Measurements from ENCODE around the gene HMGB3. TPM values are rescaled to one million over a fixed set of nuclear protein-coding genes. Genes with fewer than 3 reads are reported as not detected.

HMGB3 gene
- total RNA-seq, 4 donors from 2014 or later, result 6.5 to 19.6 (median 12.9) TPM

GRCh38 chrX:150977411-150978162, 5.5 kb upstream of the HMGB3 start:
- TF ChIP-seq POLR2AphosphoS5 (IDR thresholded peaks at IDR 0.05), result no peak
- no peak for TF ChIP-seq POLR2A (IDR thresholded peaks at IDR 0.05)
- TF ChIP-seq CTCF (IDR thresholded peaks at IDR 0.05), result no peak
- TF ChIP-seq EP300 (IDR thresholded peaks at IDR 0.05), result no peak
- WGBS, result 83% methylated on average over 19 of the region's 25 CpGs
- no peaks in the 10 kb centered on the region for H3K4me1 ChIP-seq
- no peaks in the 10 kb centered on the region for H3K36me3 ChIP-seq
- H3K27ac ChIP-seq, result no peak overlapping the region
- no peaks in the 10 kb centered on the region for H3K27me3 ChIP-seq
- no peak overlapping the region for H3K4me3 ChIP-seq
- H3K9me3 ChIP-seq, result no peaks in the 10 kb centered on the region
- DNase-seq (ENCODE audit: low spot score in 2 of 2), result no peak

GRCh38 chrX:150980186-150980585, 2.9 kb upstream of the HMGB3 start:
- no peak for DNase-seq (ENCODE audit: low spot score in 2 of 2)
- TF ChIP-seq POLR2AphosphoS5 (IDR thresholded peaks at IDR 0.05) (no peak), CTCF (IDR thresholded peaks at IDR 0.05) (no peak), EP300 (IDR thresholded peaks at IDR 0.05) (no peak), POLR2A (IDR thresholded peaks at IDR 0.05) (no peak)
- H3K9me3 ChIP-seq, result no peaks in the 10 kb centered on the region
- H3K36me3 ChIP-seq, result no peaks in the 10 kb centered on the region
- H3K4me3 ChIP-seq, result no peak overlapping the region
- H3K27me3 ChIP-seq, result no peaks in the 10 kb centered on the region
- no peak overlapping the region for H3K27ac ChIP-seq
- 91% methylated on average over 5 of the region's 5 CpGs for WGBS
- no peaks in the 10 kb centered on the region for H3K4me1 ChIP-seq

- no peak for TF ChIP-seq POLR2AphosphoS5 (IDR thresholded peaks at IDR 0.05)
- no peaks in the 10 kb centered on the region for H3K9me3 ChIP-seq
- 71% methylated on average over 2 of the region's 4 CpGs for whole genome bisulfite sequencing
These were observed 2.4 kb upstream of the HMGB3 start for GRCh38 chrX:150980711-150981110.

GRCh38 chrX:150982235-150982787, 824 bp upstream of the HMGB3 start:
- H3K36me3 ChIP-seq, result no peaks in the 10 kb centered on the region
- H3K4me3 ChIP-seq, result peak overlapping the region; percentile 63
- H3K9me3 ChIP-seq, result no peaks in the 10 kb centered on the region
- no peaks in the 10 kb centered on the region for H3K4me1 ChIP-seq
- TF ChIP-seq POLR2A (IDR thresholded peaks at IDR 0.05) (no peak), POLR2AphosphoS5 (IDR thresholded peaks at IDR 0.05) (no peak), EP300 (IDR thresholded peaks at IDR 0.05) (no peak), CTCF (IDR thresholded peaks at IDR 0.05) (no peak)
- DNase-seq (ENCODE audit: low spot score in 2 of 2), result no peak
- no peak overlapping the region for H3K27ac ChIP-seq
- H3K27me3 ChIP-seq, result no peaks in the 10 kb centered on the region
- WGBS, result 57% methylated on average over 16 of the region's 20 CpGs

More at GRCh38 chrX:150980711-150981110, 2.4 kb upstream of the HMGB3 start:
- no peak overlapping the region for H3K4me3 ChIP-seq
- no peak overlapping the region for H3K27ac ChIP-seq
- no peaks in the 10 kb centered on the region for H3K27me3 ChIP-seq
- DNase-seq (ENCODE audit: low spot score in 2 of 2), result no peak
- no peaks in the 10 kb centered on the region for H3K4me1 ChIP-seq
- H3K36me3 ChIP-seq, result no peaks in the 10 kb centered on the region

- no peak for DNase-seq (ENCODE audit: low spot score in 2 of 2)
- WGBS, result 42% methylated on average over 30 of the region's 96 CpGs
These were observed 510 bp downstream of the HMGB3 start for GRCh38 chrX:150983521-150984168.

More at GRCh38 chrX:150983521-150984168, 510 bp downstream of the HMGB3 start:
- no peaks in the 10 kb centered on the region for H3K36me3 ChIP-seq
- no peaks in the 10 kb centered on the region for H3K27me3 ChIP-seq
- no peaks in the 10 kb centered on the region for H3K9me3 ChIP-seq
- TF ChIP-seq CTCF (IDR thresholded peaks at IDR 0.05), result no peak
- TF ChIP-seq POLR2AphosphoS5 (IDR thresholded peaks at IDR 0.05), result no peak
- TF ChIP-seq POLR2A (IDR thresholded peaks at IDR 0.05), result no peak
- TF ChIP-seq EP300 (IDR thresholded peaks at IDR 0.05), result no peak
- H3K4me3 ChIP-seq, result peak overlapping the region; percentile 63
- no peaks in the 10 kb centered on the region for H3K4me1 ChIP-seq
- peak overlapping the region; percentile 73 for H3K27ac ChIP-seq
